A549 (cell line): Measurements from ENCODE around the gene NT5DC2. TPM values are rescaled to one million over a fixed set of nuclear protein-coding genes. Genes with fewer than 3 reads are reported as not detected.

Source experiments
- ATAC-seq, 2 experiments: fragments of 200-7000 bp in 1 of 2; fragments of >200 bp in 1 of 2; cut with Nextera tagmentation in 1 of 2; cut with Tn5 transposase in 1 of 2; 3 replicates each; pipeline versions ENCODE4 v1.8.0 to v1.9.1; 2018 to 2020; ENCODE audit warnings: mild to moderate bottlenecking in 1 of 2, moderate library complexity in 1 of 2
- CTCF ChIA-PET: fragments of 300-600 bp; sonication (Branson Sonifier 250); formaldehyde crosslinking; extraction: SDS; loops from one replicate; lab custom pipeline; 2021; ENCODE audit warnings: antibody characterized with exemption, inconsistent platforms; lab: Yijun Ruan, JAX
- POLR2A ChIA-PET: fragments of 350-600 bp; formaldehyde crosslinking; extraction: SDS; loops from one replicate; lab custom pipeline; 2021; ENCODE audit warnings: antibody characterized with exemption, inconsistent platforms; lab: Yijun Ruan, JAX
- DNase-seq, 2 experiments: peaks; one replicate each; pipeline versions ENCODE4 v3.0.0 to v3.0.0-alpha.2; 2011 to 2016; ENCODE audit warnings: low read depth in 1 of 2, low spot score in 1 of 2
- FAIRE-seq: peaks from 2 replicates; lab custom pipeline; 2011; peaks lifted over from hg19 to GRCh38; lab: Jason Lieb, UNC
- H3K27ac ChIP-seq, 2 experiments: fragments of >200 bp; sonication (Bioruptor Twin); formaldehyde crosslinking; 3 replicates each; pipeline ENCODE4 v1.5.1; 2016 to 2017
- H3K4me1 ChIP-seq: fragments of >200 bp; sonication (Bioruptor Twin); formaldehyde crosslinking; 3 replicates; pipeline ENCODE4 v1.6.1; 2016
- H3K4me2 ChIP-seq: fragments of >200 bp; sonication (Bioruptor Twin); formaldehyde crosslinking; 3 replicates; pipeline ENCODE4 v1.6.1; 2016
- H3K4me3 ChIP-seq: fragments of >200 bp; sonication (Bioruptor Twin); formaldehyde crosslinking; 3 replicates; pipeline ENCODE4 v1.5.1; 2016
- H3K9me3 ChIP-seq: fragments of >200 bp; sonication (Bioruptor Twin); formaldehyde crosslinking; 3 replicates; pipeline ENCODE4 v1.6.1; 2016
- CEBPB ChIP-seq, 2 experiments: fragments of >200 bp in 1 of 2; sonication (Bioruptor Twin) in 1 of 2; formaldehyde crosslinking in 1 of 2; IDR thresholded peaks; 2 replicates each; pipeline ENCODE4 v1.6.1; 2012 to 2016
- CHD2 ChIP-seq: fragments of 150-350 bp; IDR thresholded peaks from 2 replicates; pipeline ENCODE4 v1.6.1; 2014; ENCODE audit warnings: low read length; ENCODE audit not compliant: partially characterized antibody
- CHD4 ChIP-seq: fragments of 200-600 bp; sonication (generic); IDR thresholded peaks from 2 replicates; pipeline ENCODE4 v1.6.1; 2016; ENCODE audit warnings: antibody characterized with exemption, mild to moderate bottlenecking, borderline replicate concordance
- EHF ChIP-seq: fragments of 250-450 bp; sonication (Bioruptor Pico); IDR thresholded peaks from 2 replicates; pipeline ENCODE4 v1.5.0; 2020; ENCODE audit warnings: mild to moderate bottlenecking
- EP300 ChIP-seq, 2 experiments: fragments of >200 bp; sonication (Bioruptor Twin); formaldehyde crosslinking; IDR thresholded peaks; 2 replicates in 1 of 2; 3 replicates in 1 of 2; pipeline ENCODE4 v1.6.1; 2016 to 2017
- ESRRA ChIP-seq: fragments of 150-350 bp; IDR thresholded peaks from 2 replicates; pipeline ENCODE4 v1.6.1; 2014; ENCODE audit warnings: mild to moderate bottlenecking, low read length, borderline replicate concordance
- FOXS1 ChIP-seq: fragments of 250-450 bp; sonication (Bioruptor Pico); IDR thresholded peaks from 2 replicates; pipeline ENCODE4 v1.5.0; 2020; ENCODE audit warnings: mild to moderate bottlenecking, moderate library complexity
- GATA3 ChIP-seq: IDR thresholded peaks from 2 replicates; pipeline ENCODE4 v1.6.1; 2012; ENCODE audit warnings: borderline replicate concordance
- HDAC2 ChIP-seq: fragments of 200-600 bp; sonication (generic); IDR thresholded peaks from 2 replicates; pipeline ENCODE4 v1.6.1; 2016
- HEYL ChIP-seq: fragments of 250-450 bp; sonication (Bioruptor Pico); IDR thresholded peaks from 2 replicates; pipeline ENCODE4 v1.8.0; 2021; ENCODE audit warnings: mild to moderate bottlenecking, moderate library complexity
- HOXB5 ChIP-seq: fragments of 250-450 bp; sonication (Bioruptor Pico); IDR thresholded peaks from 2 replicates; pipeline ENCODE4 v1.5.0; 2020; ENCODE audit warnings: mild to moderate bottlenecking, moderate library complexity
- JUN ChIP-seq, 2 experiments: fragments of >200 bp; sonication (Bioruptor Twin); formaldehyde crosslinking; IDR thresholded peaks; 2 replicates in 1 of 2; 3 replicates in 1 of 2; pipeline ENCODE4 v1.6.1; 2016 to 2017
- JUNB ChIP-seq: fragments of >200 bp; sonication (Bioruptor Twin); formaldehyde crosslinking; IDR thresholded peaks from 2 replicates; pipeline ENCODE4 v1.6.1; 2016
- KDM5A ChIP-seq: fragments of 200-600 bp; sonication (generic); IDR thresholded peaks from 2 replicates; pipeline ENCODE4 v1.6.1; 2016; ENCODE audit warnings: antibody characterized with exemption, mild to moderate bottlenecking
- MAFK ChIP-seq: fragments of 450-650 bp; IDR thresholded peaks from 2 replicates; pipeline ENCODE4 v1.6.1; 2014; ENCODE audit not compliant: partially characterized antibody
- NR3C1 ChIP-seq: fragments of >200 bp; sonication (Bioruptor Twin); formaldehyde crosslinking; IDR thresholded peaks from 3 replicates; pipeline ENCODE4 v1.6.1; 2017
- POLR2AphosphoS2 ChIP-seq: conservative IDR thresholded peaks from 2 replicates; pipeline ENCODE4 v1.6.1; 2012; ENCODE audit warnings: low read length, improper control_type of control experiment, inconsistent platforms
- RCOR1 ChIP-seq: fragments of 150-350 bp; IDR thresholded peaks from 2 replicates; pipeline ENCODE4 v1.6.1; 2014; ENCODE audit warnings: antibody characterized with exemption, low read length, low read depth
- RNF2 ChIP-seq: fragments of 200-600 bp; sonication (generic); IDR thresholded peaks from 2 replicates; pipeline ENCODE4 v1.6.1; 2016; ENCODE audit warnings: low read depth, mild to moderate bottlenecking, antibody characterized with exemption, moderate library complexity, borderline replicate concordance
- SMC3 ChIP-seq: fragments of >200 bp; sonication (Bioruptor Twin); formaldehyde crosslinking; IDR thresholded peaks from 3 replicates; pipeline ENCODE4 v1.6.1; 2018; ENCODE audit warnings: inconsistent platforms
- SREBF2 ChIP-seq: fragments of 450-650 bp; IDR thresholded peaks from 2 replicates; pipeline ENCODE4 v1.6.1; 2014; ENCODE audit warnings: mild to moderate bottlenecking, moderate library complexity
- TFCP2L1 ChIP-seq: fragments of 250-450 bp; sonication (Bioruptor Pico); IDR thresholded peaks from 2 replicates; pipeline ENCODE4 v1.5.0; 2021; ENCODE audit warnings: mild to moderate bottlenecking
- WGBS: methylation state at CpG from one replicate; pipeline ENCODE4 v1.1.6; 2017; ENCODE audit errors: missing lambda C conversion rate; 5-methylcytosine and 5-hydroxymethylcytosine counted together
- polyA plus RNA-seq, 4 experiments: library from polyadenylated mRNA; depleted of rRNA in 3 of 4; stranded (reverse); fragments of >200 nt; fragmentation: RNase III in 1 of 4; extraction: RNeasy Plus Mini Kit Qiagen cat#74134 plus additional on column Dnase treatment in 1 of 4; gene quantifications; 2 replicates in 3 of 4; 3 replicates in 1 of 4; pipeline ENCODE4 v1.2.3, GENCODE V29; 2011 to 2017
- TF ChIP-seq, protein P1 (sequence below): fragments of 250-450 bp; sonication (Bioruptor Pico); IDR thresholded peaks from 2 replicates; pipeline ENCODE4 v1.5.0; 2021; ENCODE audit warnings: mild to moderate bottlenecking, moderate library complexity, borderline replicate concordance
- TF ChIP-seq, protein P2 (sequence below): fragments of 250-450 bp; sonication (Bioruptor Pico); IDR thresholded peaks from 2 replicates; pipeline ENCODE4 v1.5.0; 2020; ENCODE audit warnings: low read depth, mild to moderate bottlenecking, moderate library complexity
- TF ChIP-seq, protein P3 (sequence below): IDR thresholded peaks from 2 replicates; pipeline ENCODE4 v1.6.1; 2012; ENCODE audit warnings: low read depth, borderline replicate concordance
- TF ChIP-seq, protein P4 (sequence below): IDR thresholded peaks from 2 replicates; pipeline ENCODE4 v1.6.1; 2012
- TF ChIP-seq, protein P5 (sequence below): fragments of 450-650 bp; IDR thresholded peaks from 2 replicates; pipeline ENCODE4 v1.6.1; 2014; ENCODE audit warnings: antibody characterized with exemption

The NT5DC2 gene
- polyA plus RNA-seq, 2 of the 4 experiments (the other 2 are of a cell fraction) = 23.2 to 81.1 TPM

DNA sequence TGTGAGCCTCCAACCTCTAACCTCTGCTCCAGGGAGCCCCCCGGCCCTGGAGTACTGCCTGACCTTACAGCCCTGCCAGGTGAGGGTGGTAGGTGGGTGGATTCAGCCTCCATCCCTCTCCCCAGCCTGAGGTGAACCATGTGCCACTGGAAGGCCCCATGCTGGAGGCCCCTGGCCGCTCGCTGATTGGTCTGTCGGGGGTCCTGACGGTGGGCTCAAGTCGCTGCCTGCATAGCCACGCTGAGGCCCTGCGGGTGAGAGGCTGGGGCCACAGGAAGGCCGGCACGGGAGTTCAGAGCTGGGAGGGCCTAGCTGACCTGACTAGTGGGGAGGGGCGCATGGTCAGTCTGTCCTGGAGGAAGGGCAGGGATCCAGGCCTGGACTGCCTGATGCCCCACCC is 19.1 kb downstream of the NT5DC2 start:
- no peak for FAIRE-seq
- Histone ChIP-seq H3K4me1 (no peaks in the 10 kb centered on the region), H3K4me3 (no peak overlapping the region), H3K27ac (no peak overlapping the region), H3K9me3 (no peaks in the 10 kb centered on the region), H3K4me2 (no peak overlapping the region)
- CTCF ChIA-PET = no interaction called here
- TF ChIP-seq, protein P1, sequence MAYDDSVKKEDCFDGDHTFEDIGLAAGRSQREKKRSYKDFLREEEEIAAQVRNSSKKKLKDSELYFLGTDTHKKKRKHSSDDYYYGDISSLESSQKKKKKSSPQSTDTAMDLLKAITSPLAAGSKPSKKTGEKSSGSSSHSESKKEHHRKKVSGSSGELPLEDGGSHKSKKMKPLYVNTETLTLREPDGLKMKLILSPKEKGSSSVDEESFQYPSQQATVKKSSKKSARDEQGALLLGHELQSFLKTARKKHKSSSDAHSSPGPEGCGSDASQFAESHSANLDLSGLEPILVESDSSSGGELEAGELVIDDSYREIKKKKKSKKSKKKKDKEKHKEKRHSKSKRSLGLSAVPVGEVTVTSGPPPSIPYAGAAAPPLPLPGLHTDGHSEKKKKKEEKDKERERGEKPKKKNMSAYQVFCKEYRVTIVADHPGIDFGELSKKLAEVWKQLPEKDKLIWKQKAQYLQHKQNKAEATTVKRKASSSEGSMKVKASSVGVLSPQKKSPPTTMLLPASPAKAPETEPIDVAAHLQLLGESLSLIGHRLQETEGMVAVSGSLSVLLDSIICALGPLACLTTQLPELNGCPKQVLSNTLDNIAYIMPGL (CRISPR knock-in tag) = no peak
- TF ChIP-seq RCOR1 (no peak), FOXS1 (CRISPR knock-in tag) (no peak), CHD2 (no peak), HDAC2 (no peak)
- ATAC-seq = no peak
- POLR2A ChIA-PET = interaction anchor here (0.6 kb wide), 1 partner anchor 28 kb away, joined by 4 read pairs; no protein-coding TSS in a partner anchor
- DNase-seq = no peak
- WGBS = 60% methylated on average over 1 of the region's 11 CpGs

DNA sequence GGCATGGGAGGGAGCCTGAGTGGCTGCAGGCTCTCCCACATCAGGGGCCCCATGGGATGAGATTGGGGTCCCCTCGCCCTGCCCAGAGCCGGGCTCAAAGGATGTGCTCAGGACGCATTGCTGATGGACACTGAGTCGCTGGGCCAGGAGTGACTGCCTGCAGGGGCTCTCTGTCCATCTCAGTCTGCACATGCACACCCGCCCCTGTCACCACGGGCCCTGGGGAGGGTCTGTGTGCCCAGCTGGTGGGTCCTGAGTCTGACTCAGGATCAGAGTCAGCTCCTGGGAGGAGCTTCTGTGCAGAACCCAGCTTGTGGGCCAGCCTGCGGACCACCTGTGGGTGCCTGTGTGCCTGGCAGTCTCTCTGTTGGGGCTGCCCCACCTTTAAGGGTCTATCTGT is 20.4 kb downstream of the NT5DC2 start:
- H3K9me3 ChIP-seq = no peaks in the 10 kb centered on the region
- WGBS = no CpG with 5 or more reads among the region's 7 CpGs
- ChIA-PET POLR2A (no interaction called here), CTCF (interaction anchor here (2.5 kb wide), 1 partner anchor 42 kb away, joined by 8 read pairs; no protein-coding TSS in a partner anchor)
- H3K4me3 ChIP-seq = no peak overlapping the region
- H3K4me1 ChIP-seq = no peaks in the 10 kb centered on the region
- DNase-seq (no peak), FAIRE-seq (no peak), ATAC-seq (no peak)
- no peak overlapping the region for H3K27ac ChIP-seq
- H3K4me2 ChIP-seq = no peak overlapping the region
- TF ChIP-seq GATA3 (no peak), KDM5A (no peak), HEYL (CRISPR knock-in tag) (no peak), HDAC2 (no peak), CEBPB (IDR thresholded peaks at IDR 0.05) (no peak), POLR2AphosphoS2 (no peak), EP300 (IDR thresholded peaks at IDR 0.05) (no peak), CHD4 (no peak), JUN (IDR thresholded peaks at IDR 0.05) (no peak), ESRRA (no peak), SMC3 (no peak), EHF (CRISPR knock-in tag) (no peak), MAFK (no peak)
- TF ChIP-seq, protein P2, sequence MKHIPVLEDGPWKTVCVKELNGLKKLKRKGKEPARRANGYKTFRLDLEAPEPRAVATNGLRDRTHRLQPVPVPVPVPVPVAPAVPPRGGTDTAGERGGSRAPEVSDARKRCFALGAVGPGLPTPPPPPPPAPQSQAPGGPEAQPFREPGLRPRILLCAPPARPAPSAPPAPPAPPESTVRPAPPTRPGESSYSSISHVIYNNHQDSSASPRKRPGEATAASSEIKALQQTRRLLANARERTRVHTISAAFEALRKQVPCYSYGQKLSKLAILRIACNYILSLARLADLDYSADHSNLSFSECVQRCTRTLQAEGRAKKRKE (CRISPR knock-in tag) = no peak

DNA sequence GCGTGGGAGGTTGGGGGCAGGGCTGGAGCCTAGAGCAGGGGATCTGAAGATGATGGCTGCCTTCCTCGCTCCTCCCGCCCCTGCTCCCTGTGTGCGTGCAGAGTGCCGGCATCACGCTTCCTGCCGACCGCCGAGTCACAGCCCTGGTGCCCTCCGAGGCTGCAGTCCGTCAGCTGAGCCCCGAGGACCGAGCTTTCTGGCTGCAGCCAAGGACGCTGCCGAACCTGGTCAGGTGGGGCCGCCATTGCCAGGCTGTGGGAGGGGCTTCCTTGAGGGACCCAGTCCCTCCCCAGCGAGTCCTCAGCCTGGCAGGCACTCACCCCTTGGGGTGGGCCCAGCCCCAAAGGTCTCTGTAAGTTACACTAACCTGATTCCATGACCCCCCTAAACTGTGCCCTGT is 20.9 kb downstream of the NT5DC2 start:
- Histone ChIP-seq H3K9me3 (no peaks in the 10 kb centered on the region), H3K4me2 (no peak overlapping the region), H3K4me3 (no peak overlapping the region), H3K27ac (no peak overlapping the region), H3K4me1 (peaks cover 2% of the 10 kb centered on the region; the same call in 2 of the 3 replicates)
- 82% methylated on average over 9 of the region's 17 CpGs for WGBS
- POLR2A ChIA-PET = no interaction called here
- no peak for FAIRE-seq
- DNase-seq = no peak
- CTCF ChIA-PET = interaction anchor here (2.5 kb wide), 1 partner anchor 41 kb away, joined by 8 read pairs; no protein-coding TSS in a partner anchor
- TF ChIP-seq TFCP2L1 (CRISPR knock-in tag) = no peak
- no peak for TF ChIP-seq HDAC2
- TF ChIP-seq CHD2 = no peak
- TF ChIP-seq NR3C1 = no peak
- TF ChIP-seq, protein P3, sequence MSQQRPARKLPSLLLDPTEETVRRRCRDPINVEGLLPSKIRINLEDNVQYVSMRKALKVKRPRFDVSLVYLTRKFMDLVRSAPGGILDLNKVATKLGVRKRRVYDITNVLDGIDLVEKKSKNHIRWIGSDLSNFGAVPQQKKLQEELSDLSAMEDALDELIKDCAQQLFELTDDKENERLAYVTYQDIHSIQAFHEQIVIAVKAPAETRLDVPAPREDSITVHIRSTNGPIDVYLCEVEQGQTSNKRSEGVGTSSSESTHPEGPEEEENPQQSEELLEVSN = no peak
- TF ChIP-seq SREBF2 = no peak
- no peak for TF ChIP-seq CHD4
- TF ChIP-seq JUNB = no peak
- TF ChIP-seq ESRRA = no peak
- TF ChIP-seq KDM5A = no peak
- TF ChIP-seq MAFK = no peak
- TF ChIP-seq, protein P4, sequence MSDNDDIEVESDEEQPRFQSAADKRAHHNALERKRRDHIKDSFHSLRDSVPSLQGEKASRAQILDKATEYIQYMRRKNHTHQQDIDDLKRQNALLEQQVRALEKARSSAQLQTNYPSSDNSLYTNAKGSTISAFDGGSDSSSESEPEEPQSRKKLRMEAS = no peak
- TF ChIP-seq EHF (CRISPR knock-in tag) = no peak
- TF ChIP-seq HOXB5 = no peak
- TF ChIP-seq RNF2 = no peak
- TF ChIP-seq, protein P5, sequence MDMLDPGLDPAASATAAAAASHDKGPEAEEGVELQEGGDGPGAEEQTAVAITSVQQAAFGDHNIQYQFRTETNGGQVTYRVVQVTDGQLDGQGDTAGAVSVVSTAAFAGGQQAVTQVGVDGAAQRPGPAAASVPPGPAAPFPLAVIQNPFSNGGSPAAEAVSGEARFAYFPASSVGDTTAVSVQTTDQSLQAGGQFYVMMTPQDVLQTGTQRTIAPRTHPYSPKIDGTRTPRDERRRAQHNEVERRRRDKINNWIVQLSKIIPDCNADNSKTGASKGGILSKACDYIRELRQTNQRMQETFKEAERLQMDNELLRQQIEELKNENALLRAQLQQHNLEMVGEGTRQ = no peak
- no peak for ATAC-seq
